ENCODE measurements around the gene PRG2. TPM values are rescaled to one million over a fixed set of nuclear protein-coding genes. Genes with fewer than 3 reads are reported as not detected.

Gene PRG2
- total RNA-seq, 1 donor from 2014 or later: 1.0 TPM

DNA sequence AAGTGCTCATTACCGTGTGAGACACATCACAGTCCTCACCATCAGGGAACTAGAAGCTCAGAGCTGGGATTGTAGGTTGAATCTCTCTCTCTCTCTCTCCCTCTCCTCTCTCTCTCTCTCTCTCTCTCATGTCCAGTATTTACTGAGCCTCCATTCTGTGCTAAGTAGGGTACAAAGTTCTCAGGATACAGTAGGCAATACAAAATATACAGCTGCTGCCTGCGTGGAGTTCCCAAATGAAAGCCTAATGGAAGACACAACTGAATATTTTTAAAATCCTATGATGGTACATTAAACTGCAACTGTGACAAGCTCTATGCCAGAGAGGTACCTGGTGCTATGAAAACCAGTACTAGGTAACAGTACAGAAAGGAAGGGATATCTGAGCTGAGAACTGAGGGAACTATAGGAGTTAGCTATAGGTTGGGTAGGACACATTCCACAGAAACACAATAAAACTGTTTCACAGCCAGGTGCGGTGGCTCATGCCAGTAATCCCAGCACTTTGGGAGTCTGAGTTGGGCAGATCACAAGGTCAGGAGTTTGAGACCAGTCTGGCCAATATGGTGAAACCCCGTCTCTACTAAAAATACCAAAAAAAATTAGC, 9.6 kb upstream of the PRG2 start:
- peaks cover 0 to 2% (median 2%) of the 10 kb centered on the region in 3 donors for H3K36me3 ChIP-seq (ENCODE audit: control insufficient read depth in 3 of 3, insufficient read depth in 3 of 3, low read length in 3 of 3)
- no peaks in the 10 kb centered on the region for H3K9me3 ChIP-seq (ENCODE audit: control insufficient read depth in 3 of 3, low read length in 3 of 3)
- no peak overlapping the region for H3K4me3 ChIP-seq (ENCODE audit: low read length in 3 of 3)
- H3K4me1 ChIP-seq (ENCODE audit: control insufficient read depth in 3 of 3, insufficient read depth in 3 of 3, low read length in 3 of 3): peaks cover 0 to 4% (median under 1%) of the 10 kb centered on the region in 3 donors
- peaks cover 0 to 8% (median 3%) of the 10 kb centered on the region in 3 donors for H3K27me3 ChIP-seq (ENCODE audit: control insufficient read depth in 3 of 3, insufficient read depth in 3 of 3, low read length in 3 of 3)
- H3K9ac ChIP-seq (ENCODE audit: low read depth in 1 of 3, low read length in 3 of 3): no peak overlapping the region
- no peak overlapping the region for H3K27ac ChIP-seq (ENCODE audit: low read depth, low read length)

DNA sequence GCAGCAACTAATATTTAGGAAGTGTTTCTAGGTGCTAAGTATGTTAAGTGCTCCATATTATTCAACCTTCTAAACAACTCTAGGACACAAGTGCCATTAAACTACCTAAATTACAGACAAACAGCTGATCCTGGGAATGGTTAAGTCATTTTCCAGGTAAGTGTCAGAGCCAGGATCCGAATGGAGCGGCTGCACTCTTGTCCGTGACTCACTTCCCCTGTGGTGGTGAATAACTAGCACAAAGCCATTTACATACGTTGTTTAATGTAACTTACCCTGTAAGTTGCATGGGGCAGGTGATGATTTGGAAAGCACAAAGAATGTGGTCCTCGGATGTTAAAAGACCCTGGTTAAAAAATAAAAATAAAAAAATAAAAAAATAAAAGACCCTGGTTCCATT, 8.8 kb upstream of the PRG2 start:
- Histone ChIP-seq H3K36me3 (ENCODE audit: control insufficient read depth in 3 of 3, insufficient read depth in 3 of 3, low read length in 3 of 3) (peaks cover 0 to 2% (median 2%) of the 10 kb centered on the region in 3 donors), H3K9me3 (ENCODE audit: control insufficient read depth in 3 of 3, low read length in 3 of 3) (no peaks in the 10 kb centered on the region), H3K4me3 (ENCODE audit: low read length in 3 of 3) (no peak overlapping the region), H3K27ac (ENCODE audit: low read depth, low read length) (no peak overlapping the region), H3K4me1 (ENCODE audit: control insufficient read depth in 3 of 3, insufficient read depth in 3 of 3, low read length in 3 of 3) (no peaks in the 10 kb centered on the region), H3K9ac (ENCODE audit: low read depth in 1 of 3, low read length in 3 of 3) (no peak overlapping the region), H3K27me3 (ENCODE audit: control insufficient read depth in 3 of 3, insufficient read depth in 3 of 3, low read length in 3 of 3) (peaks cover 0 to 8% (median 3%) of the 10 kb centered on the region in 3 donors)

DNA sequence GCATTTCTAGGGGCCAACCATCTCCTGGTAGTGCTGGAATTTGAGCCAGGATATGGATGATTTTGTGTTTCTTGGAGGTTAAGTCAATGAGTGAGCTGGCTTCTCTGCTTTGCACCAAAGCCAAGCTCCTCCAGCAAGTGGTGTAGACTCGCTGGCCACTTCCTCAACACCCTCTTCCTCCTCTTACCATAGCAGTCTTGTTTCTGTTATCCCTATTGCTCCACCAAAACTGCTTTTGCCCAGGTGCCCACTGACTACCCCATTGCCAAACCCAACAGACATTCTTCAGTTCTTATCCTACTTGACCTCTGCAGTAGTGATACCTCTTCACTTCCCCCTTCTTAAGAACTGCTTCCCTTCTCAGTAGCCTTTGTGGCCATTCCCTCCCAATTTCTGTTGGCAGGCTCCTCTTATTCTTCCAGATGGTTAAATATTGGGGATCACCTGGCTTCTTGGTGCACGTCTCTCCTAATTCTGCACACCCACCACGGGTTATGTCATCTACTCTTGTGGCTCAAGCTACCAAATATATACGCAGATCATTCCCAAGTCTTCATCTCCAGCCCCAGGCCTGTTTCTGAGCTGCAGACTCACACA, 7.0 kb upstream of the PRG2 start:
- Histone ChIP-seq H3K9me3 (ENCODE audit: control insufficient read depth in 3 of 3, low read length in 3 of 3) (no peaks in the 10 kb centered on the region), H3K9ac (ENCODE audit: low read depth in 1 of 3, low read length in 3 of 3) (no peak overlapping the region), H3K36me3 (ENCODE audit: control insufficient read depth in 3 of 3, insufficient read depth in 3 of 3, low read length in 3 of 3) (peaks cover 0 to 2% (median 0%) of the 10 kb centered on the region in 3 donors), H3K27me3 (ENCODE audit: control insufficient read depth in 3 of 3, insufficient read depth in 3 of 3, low read length in 3 of 3) (peaks cover 0 to 8% (median 3%) of the 10 kb centered on the region in 3 donors), H3K27ac (ENCODE audit: low read depth, low read length) (no peak overlapping the region), H3K4me1 (ENCODE audit: control insufficient read depth in 3 of 3, insufficient read depth in 3 of 3, low read length in 3 of 3) (no peaks in the 10 kb centered on the region), H3K4me3 (ENCODE audit: low read length in 3 of 3) (no peak overlapping the region)

DNA sequence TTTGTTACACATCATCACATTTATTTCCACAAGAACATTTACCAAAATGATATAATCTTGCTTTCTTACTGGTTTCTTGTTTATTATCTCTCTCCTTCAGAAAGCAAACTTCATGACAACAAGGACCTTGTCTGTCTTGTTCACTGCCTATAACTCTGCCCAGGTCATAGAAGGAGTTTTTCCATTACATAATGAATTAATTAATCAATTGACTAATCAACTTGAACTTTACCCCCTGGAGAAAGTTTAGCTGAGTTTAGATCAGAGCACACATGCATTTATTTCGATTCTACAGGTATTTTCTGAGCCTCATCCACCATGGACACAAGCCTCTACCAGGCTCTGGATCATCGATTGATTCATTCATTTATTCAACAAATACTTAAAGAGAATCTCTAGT, 6.3 kb upstream of the PRG2 start:
- peaks cover 0 to 8% (median 3%) of the 10 kb centered on the region in 3 donors for H3K27me3 ChIP-seq (ENCODE audit: control insufficient read depth in 3 of 3, insufficient read depth in 3 of 3, low read length in 3 of 3)
- H3K4me1 ChIP-seq (ENCODE audit: control insufficient read depth in 3 of 3, insufficient read depth in 3 of 3, low read length in 3 of 3): no peaks in the 10 kb centered on the region
- no peak overlapping the region for H3K27ac ChIP-seq (ENCODE audit: low read depth, low read length)
- no peaks in the 10 kb centered on the region for H3K9me3 ChIP-seq (ENCODE audit: control insufficient read depth in 3 of 3, low read length in 3 of 3)
- no peak overlapping the region for H3K9ac ChIP-seq (ENCODE audit: low read depth in 1 of 3, low read length in 3 of 3)
- no peak overlapping the region for H3K4me3 ChIP-seq (ENCODE audit: low read length in 3 of 3)
- peaks cover 0 to 2% (median 0%) of the 10 kb centered on the region in 3 donors for H3K36me3 ChIP-seq (ENCODE audit: control insufficient read depth in 3 of 3, insufficient read depth in 3 of 3, low read length in 3 of 3)

DNA sequence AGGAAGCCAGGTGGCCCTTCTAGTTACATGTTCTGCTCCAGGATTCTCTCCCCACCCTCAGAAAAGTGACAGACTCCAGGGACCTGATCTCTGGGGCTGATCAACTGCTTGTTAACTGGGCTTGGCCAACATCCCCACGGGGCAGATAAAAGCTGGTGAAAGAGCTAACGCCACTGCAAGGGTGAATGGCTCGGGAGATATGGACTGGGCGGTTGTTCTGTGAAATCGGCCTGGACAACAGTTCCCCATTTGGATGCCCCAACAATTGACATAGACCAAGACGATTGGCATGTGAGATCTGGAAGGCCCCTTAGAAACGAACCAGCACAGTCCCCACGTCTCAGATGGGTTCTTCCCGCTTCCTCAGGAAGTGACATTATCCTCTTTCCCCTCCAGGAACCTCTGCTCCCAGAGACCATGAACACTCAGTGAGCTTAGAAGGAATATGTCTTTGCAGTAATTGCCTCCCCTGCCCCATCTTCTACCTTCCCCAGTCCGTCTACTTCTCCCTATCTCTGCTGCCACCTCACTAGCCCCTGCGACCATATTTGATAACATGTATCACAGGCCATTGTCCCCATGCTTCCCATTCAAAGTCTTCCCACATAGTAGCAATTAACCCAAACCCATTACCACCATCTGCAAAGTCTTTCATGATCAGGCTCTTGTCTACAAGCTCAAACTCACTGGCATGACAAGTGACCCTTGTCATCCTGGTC, 5.6 kb upstream of the PRG2 start:
- no peaks in the 10 kb centered on the region for H3K4me1 ChIP-seq (ENCODE audit: control insufficient read depth in 3 of 3, insufficient read depth in 3 of 3, low read length in 3 of 3)
- no peak overlapping the region for H3K27ac ChIP-seq (ENCODE audit: low read depth, low read length)
- no peak overlapping the region for H3K9ac ChIP-seq (ENCODE audit: low read depth in 1 of 3, low read length in 3 of 3)
- H3K4me3 ChIP-seq (ENCODE audit: low read length in 3 of 3): no peak overlapping the region
- no peaks in the 10 kb centered on the region for H3K9me3 ChIP-seq (ENCODE audit: control insufficient read depth in 3 of 3, low read length in 3 of 3)
- peaks cover 0 to 2% (median 0%) of the 10 kb centered on the region in 3 donors for H3K36me3 ChIP-seq (ENCODE audit: control insufficient read depth in 3 of 3, insufficient read depth in 3 of 3, low read length in 3 of 3)
- H3K27me3 ChIP-seq (ENCODE audit: control insufficient read depth in 3 of 3, insufficient read depth in 3 of 3, low read length in 3 of 3): peaks cover 0 to 3% (median 0%) of the 10 kb centered on the region in 3 donors

DNA sequence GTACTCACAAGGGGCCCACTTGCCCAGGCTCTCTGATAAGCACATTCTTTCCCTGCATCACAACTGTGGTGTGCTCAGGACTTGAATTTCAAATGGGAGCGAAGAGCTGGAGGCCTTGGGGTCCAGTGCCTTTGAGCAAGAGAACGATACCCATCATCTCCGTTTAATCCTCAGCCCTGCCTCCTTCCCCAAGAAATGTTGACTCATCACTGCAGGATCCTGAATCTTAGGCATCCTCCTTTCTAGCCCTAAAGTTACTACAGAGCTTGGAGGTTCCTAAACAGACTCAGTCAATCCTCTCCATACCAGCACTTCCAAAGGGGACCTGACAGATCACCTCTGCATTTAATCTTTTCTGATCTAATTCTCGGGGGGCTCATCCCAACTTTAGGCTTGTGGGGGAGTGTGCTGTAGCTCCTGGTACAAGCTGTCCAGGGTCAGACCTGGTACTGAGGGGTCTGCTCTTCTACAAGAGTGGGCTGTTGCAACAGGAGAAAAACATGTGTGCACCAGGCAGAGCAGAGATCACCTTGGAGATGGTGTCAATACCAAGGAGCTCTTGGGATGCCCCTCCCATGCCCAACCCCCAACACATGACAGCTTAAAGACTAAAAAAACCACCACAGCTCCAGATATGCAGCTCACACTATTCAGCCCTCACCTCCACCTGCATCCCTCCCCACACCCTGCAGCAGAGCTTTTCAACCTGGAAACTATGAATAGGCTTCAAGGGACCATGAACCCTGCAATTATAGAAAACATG, 3.9 kb upstream of the PRG2 start:
- Histone ChIP-seq H3K27me3 (ENCODE audit: control insufficient read depth in 3 of 3, insufficient read depth in 3 of 3, low read length in 3 of 3) (peaks cover 0 to 3% (median 0%) of the 10 kb centered on the region in 3 donors), H3K4me3 (ENCODE audit: low read length in 3 of 3) (no peak overlapping the region), H3K4me1 (ENCODE audit: control insufficient read depth in 3 of 3, insufficient read depth in 3 of 3, low read length in 3 of 3) (no peaks in the 10 kb centered on the region)

DNA sequence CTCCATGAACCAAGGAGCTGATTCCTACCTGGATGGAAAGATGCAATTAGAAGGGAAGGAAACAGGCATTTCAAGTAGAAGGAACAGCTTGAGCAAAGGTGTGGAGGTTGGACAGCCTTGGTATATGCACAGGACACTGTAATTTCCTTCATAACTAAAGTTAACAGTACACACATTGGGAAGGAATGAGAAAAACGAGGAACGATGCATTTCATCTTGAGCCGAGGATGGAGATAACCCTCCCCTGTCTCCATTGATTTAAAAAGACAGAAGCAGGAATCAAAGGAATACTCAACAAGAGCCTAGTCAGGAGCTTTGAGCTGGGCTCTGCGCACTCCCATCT, 2.3 kb upstream of the PRG2 start:
- no peak overlapping the region for H3K4me3 ChIP-seq (ENCODE audit: low read length in 3 of 3)
- H3K36me3 ChIP-seq (ENCODE audit: control insufficient read depth in 3 of 3, insufficient read depth in 3 of 3, low read length in 3 of 3): no peaks in the 10 kb centered on the region
- peaks cover 0 to under 1% (median 0%) of the 10 kb centered on the region in 3 donors for H3K4me1 ChIP-seq (ENCODE audit: control insufficient read depth in 3 of 3, insufficient read depth in 3 of 3, low read length in 3 of 3)
- H3K9ac ChIP-seq (ENCODE audit: low read depth in 1 of 3, low read length in 3 of 3): no peak overlapping the region
- H3K27ac ChIP-seq (ENCODE audit: low read depth, low read length): no peak overlapping the region
- no peaks in the 10 kb centered on the region for H3K27me3 ChIP-seq (ENCODE audit: control insufficient read depth in 3 of 3, insufficient read depth in 3 of 3, low read length in 3 of 3)
- H3K9me3 ChIP-seq (ENCODE audit: control insufficient read depth in 3 of 3, low read length in 3 of 3): no peaks in the 10 kb centered on the region

More for the DNA sequence above, 3.9 kb upstream of the PRG2 start:
- Histone ChIP-seq H3K9me3 (ENCODE audit: control insufficient read depth in 3 of 3, low read length in 3 of 3) (no peaks in the 10 kb centered on the region), H3K27ac (ENCODE audit: low read depth, low read length) (no peak overlapping the region), H3K9ac (ENCODE audit: low read depth in 1 of 3, low read length in 3 of 3) (no peak overlapping the region), H3K36me3 (ENCODE audit: control insufficient read depth in 3 of 3, insufficient read depth in 3 of 3, low read length in 3 of 3) (peaks cover 0 to 2% (median 0%) of the 10 kb centered on the region in 3 donors)

DNA sequence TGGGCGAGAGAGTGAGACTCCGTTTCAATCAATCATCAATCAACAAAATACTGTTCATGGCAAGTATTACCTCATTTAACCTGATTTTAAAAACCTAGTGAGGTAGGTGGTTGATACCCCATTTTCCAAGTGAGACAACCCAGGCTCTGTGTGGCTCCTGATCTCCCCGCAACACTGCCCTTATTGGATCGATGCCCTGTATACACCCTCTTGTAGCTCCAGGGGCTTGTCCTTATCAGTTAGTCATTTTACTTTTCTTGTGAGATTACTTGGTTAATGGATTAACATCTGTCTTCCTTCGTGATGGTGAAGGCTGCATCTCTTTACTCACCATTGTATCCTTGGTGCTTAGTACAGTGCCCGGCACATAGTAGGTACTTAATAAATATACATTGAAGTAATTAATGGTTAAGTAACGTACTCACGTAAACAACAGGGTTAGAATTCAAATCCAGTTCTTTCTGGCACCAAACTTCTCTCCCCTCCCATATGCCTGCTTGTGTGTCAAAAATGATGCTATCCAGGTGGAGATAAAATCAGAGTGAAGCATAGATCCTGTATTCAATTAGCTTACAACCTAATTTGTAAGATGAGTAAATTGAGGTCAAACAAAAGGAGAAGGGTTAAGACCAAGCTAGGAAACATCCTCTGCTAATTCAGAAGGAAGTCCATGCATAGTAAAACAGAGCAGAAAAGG, 1.8 kb upstream of the PRG2 start:
- Histone ChIP-seq H3K27me3 (ENCODE audit: control insufficient read depth in 3 of 3, insufficient read depth in 3 of 3, low read length in 3 of 3) (no peaks in the 10 kb centered on the region), H3K4me1 (ENCODE audit: control insufficient read depth in 3 of 3, insufficient read depth in 3 of 3, low read length in 3 of 3) (peaks cover 0 to 6% (median 0%) of the 10 kb centered on the region in 3 donors), H3K9me3 (ENCODE audit: control insufficient read depth in 3 of 3, low read length in 3 of 3) (no peaks in the 10 kb centered on the region), H3K27ac (ENCODE audit: low read depth, low read length) (no peak overlapping the region), H3K9ac (ENCODE audit: low read depth in 1 of 3, low read length in 3 of 3) (no peak overlapping the region), H3K36me3 (ENCODE audit: control insufficient read depth in 3 of 3, insufficient read depth in 3 of 3, low read length in 3 of 3) (no peaks in the 10 kb centered on the region), H3K4me3 (ENCODE audit: low read length in 3 of 3) (no peak overlapping the region)

DNA sequence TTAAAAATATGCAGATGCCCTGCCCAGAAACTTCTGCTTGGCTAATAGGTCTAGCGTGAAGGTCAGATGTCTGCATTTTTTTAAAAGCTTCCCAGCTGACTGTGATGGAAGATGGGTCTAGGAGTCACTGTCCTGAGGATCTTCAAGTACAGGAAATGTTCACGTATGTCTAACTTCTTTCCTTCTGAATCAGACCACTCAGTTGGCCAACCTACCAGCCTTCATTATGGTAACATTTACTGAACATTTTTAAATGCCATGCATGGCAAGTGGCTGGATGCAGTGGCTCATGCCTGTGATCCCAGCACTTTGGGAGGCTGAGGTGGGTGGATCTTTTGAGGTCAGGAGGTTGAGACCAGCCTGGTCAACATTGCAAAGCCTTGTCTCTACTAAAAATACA, 1.1 kb upstream of the PRG2 start:
- H3K27me3 ChIP-seq (ENCODE audit: control insufficient read depth in 3 of 3, insufficient read depth in 3 of 3, low read length in 3 of 3): no peaks in the 10 kb centered on the region
- H3K4me1 ChIP-seq (ENCODE audit: control insufficient read depth in 3 of 3, insufficient read depth in 3 of 3, low read length in 3 of 3): peaks cover 2 to 12% (median 6%) of the 10 kb centered on the region in 3 donors
- H3K9ac ChIP-seq (ENCODE audit: low read depth in 1 of 3, low read length in 3 of 3): no peak overlapping the region
- H3K4me3 ChIP-seq (ENCODE audit: low read length in 3 of 3): no peak overlapping the region
- no peaks in the 10 kb centered on the region for H3K36me3 ChIP-seq (ENCODE audit: control insufficient read depth in 3 of 3, insufficient read depth in 3 of 3, low read length in 3 of 3)
- no peak overlapping the region for H3K27ac ChIP-seq (ENCODE audit: low read depth, low read length)
- no peaks in the 10 kb centered on the region for H3K9me3 ChIP-seq (ENCODE audit: control insufficient read depth in 3 of 3, low read length in 3 of 3)

All from skeletal muscle tissue (tissue), 4 donors.